ENCODE results near the gene CTNND2. TPM values are rescaled to one million over a fixed set of nuclear protein-coding genes. Genes with fewer than 3 reads are reported as not detected.

The CTNND2 gene
- polyA plus RNA-seq, 1 of the 3 experiments (the other 2 are of a cell fraction), result not detected

DNA sequence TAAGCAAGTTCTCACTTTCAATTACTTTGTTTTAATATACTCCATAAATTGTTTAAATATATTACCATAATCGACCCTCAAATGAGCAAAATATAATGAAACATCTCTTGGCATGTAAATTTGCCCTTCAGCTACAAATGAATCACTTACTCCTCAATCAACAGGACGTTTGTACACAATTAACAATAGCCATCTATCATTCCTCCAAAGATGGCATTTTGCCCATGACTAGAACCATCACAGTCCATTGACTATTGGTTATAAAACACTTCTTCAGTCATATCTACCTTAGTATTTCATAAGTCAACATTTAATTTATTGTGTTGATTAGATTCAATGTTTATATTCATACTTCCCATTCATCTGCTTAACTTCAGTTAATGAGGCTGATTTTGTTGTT lies 127.2 kb downstream of the CTNND2 start:
- no peak overlapping the region for H3K4me3 ChIP-seq (ENCODE audit: low read depth in 2 of 2, low read length in 1 of 2)
- no peaks in the 10 kb centered on the region for H3K79me2 ChIP-seq (ENCODE audit: insufficient read depth)
- H2AFZ ChIP-seq (ENCODE audit: low read depth), result no peak overlapping the region
- H3K4me2 ChIP-seq, result no peak overlapping the region
- no peaks in the 10 kb centered on the region for H4K20me1 ChIP-seq (ENCODE audit: insufficient read depth)
- no peaks in the 10 kb centered on the region for H3K27me3 ChIP-seq (ENCODE audit: insufficient read depth)
- 0% methylated on average over 2 of the region's 2 CpGs for WGBS (ENCODE audit: low lambda C conversion rate)
- H3K9me2 ChIP-seq, result no peaks in the 10 kb centered on the region
- no peaks in the 10 kb centered on the region for H3K9me3 ChIP-seq
- H3F3A ChIP-seq (replicated peaks; ENCODE audit: insufficient read depth), result no peaks in the 10 kb centered on the region
- POLR2A ChIA-PET, result no interaction called here
- no peak for TF ChIP-seq TCF12 (IDR thresholded peaks at IDR 0.05)
- TF ChIP-seq, protein P1, sequence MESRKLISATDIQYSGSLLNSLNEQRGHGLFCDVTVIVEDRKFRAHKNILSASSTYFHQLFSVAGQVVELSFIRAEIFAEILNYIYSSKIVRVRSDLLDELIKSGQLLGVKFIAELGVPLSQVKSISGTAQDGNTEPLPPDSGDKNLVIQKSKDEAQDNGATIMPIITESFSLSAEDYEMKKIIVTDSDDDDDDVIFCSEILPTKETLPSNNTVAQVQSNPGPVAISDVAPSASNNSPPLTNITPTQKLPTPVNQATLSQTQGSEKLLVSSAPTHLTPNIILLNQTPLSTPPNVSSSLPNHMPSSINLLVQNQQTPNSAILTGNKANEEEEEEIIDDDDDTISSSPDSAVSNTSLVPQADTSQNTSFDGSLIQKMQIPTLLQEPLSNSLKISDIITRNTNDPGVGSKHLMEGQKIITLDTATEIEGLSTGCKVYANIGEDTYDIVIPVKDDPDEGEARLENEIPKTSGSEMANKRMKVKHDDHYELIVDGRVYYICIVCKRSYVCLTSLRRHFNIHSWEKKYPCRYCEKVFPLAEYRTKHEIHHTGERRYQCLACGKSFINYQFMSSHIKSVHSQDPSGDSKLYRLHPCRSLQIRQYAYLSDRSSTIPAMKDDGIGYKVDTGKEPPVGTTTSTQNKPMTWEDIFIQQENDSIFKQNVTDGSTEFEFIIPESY (IDR thresholded peaks at IDR 0.05; ENCODE audit: borderline replicate concordance, low read depth), result no peak
- CTCF ChIA-PET, result no interaction called here
- H3K27ac ChIP-seq (ENCODE audit: low read depth in 2 of 2, low read length in 1 of 2), result no peak overlapping the region
- DNase-seq, result no peak
- H3K9ac ChIP-seq, result no peak overlapping the region
- H3K4me1 ChIP-seq (ENCODE audit: control insufficient read depth in 1 of 2, insufficient read depth in 2 of 2, low read depth in 1 of 2, low read length in 1 of 2), result no peaks in the 10 kb centered on the region
- H3K36me3 ChIP-seq (replicated peaks in 1 of 2; ENCODE audit: control insufficient read depth in 1 of 2, insufficient read depth in 2 of 2, low read length in 1 of 2), result no peaks in the 10 kb centered on the region

DNA sequence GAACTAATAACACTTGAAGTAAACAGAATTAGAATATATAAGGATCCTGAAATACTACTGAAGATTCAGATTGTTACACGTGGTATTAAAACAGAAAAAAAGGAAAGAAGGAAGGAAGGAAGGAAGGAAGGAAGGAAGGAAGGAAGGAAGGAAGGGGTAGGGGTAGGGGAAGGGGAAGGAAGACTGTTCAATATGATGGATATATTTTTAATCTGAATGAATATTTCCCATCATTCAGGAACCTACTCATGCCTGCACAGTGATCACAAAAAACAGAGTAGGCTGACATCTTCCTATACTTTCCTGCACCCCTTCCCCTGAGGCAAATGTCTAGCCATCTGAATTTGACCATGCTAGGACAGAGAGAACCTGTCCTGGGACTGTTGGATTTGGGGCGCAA lies 133.9 kb downstream of the CTNND2 start:
- Histone ChIP-seq H3K4me1 (ENCODE audit: control insufficient read depth in 1 of 2, insufficient read depth in 2 of 2, low read depth in 1 of 2, low read length in 1 of 2) (no peaks in the 10 kb centered on the region), H3K9me3 (no peaks in the 10 kb centered on the region), H3K27ac (ENCODE audit: low read depth in 2 of 2, low read length in 1 of 2) (no peak overlapping the region), H3K4me3 (ENCODE audit: low read depth in 2 of 2, low read length in 1 of 2) (no peak overlapping the region), H3K36me3 (replicated peaks in 1 of 2; ENCODE audit: control insufficient read depth in 1 of 2, insufficient read depth in 2 of 2, low read length in 1 of 2) (no peaks in the 10 kb centered on the region), H2AFZ (ENCODE audit: low read depth) (no peak overlapping the region), H4K20me1 (ENCODE audit: insufficient read depth) (no peaks in the 10 kb centered on the region), H3F3A (replicated peaks; ENCODE audit: insufficient read depth) (no peaks in the 10 kb centered on the region), H3K27me3 (ENCODE audit: insufficient read depth) (no peaks in the 10 kb centered on the region), H3K4me2 (no peak overlapping the region), H3K9ac (no peak overlapping the region), H3K79me2 (ENCODE audit: insufficient read depth) (no peaks in the 10 kb centered on the region), H3K9me2 (no peaks in the 10 kb centered on the region)
- POLR2A ChIA-PET, result no interaction called here
- 16% methylated on average over 2 of the region's 2 CpGs for WGBS (ENCODE audit: low lambda C conversion rate)
- CTCF ChIA-PET, result no interaction called here
- no peak for DNase-seq
- TF ChIP-seq NRF1 (IDR thresholded peaks at IDR 0.05; ENCODE audit: low read depth, low read length) (no peak), RCOR1 (IDR thresholded peaks at IDR 0.05; ENCODE audit: low read length) (no peak), ELF1 (IDR thresholded peaks at IDR 0.05) (no peak), CHD2 (IDR thresholded peaks at IDR 0.05; ENCODE audit: low read length, partially characterized antibody) (no peak), TEAD4 (IDR thresholded peaks at IDR 0.05; ENCODE audit: borderline replicate concordance, insufficient read depth) (no peak), SMC3 (IDR thresholded peaks at IDR 0.05; ENCODE audit: low read depth, low read length) (no peak), NFIC (IDR thresholded peaks at IDR 0.05; ENCODE audit: borderline replicate concordance) (no peak), FOXJ3 (CRISPR knock-in tag; IDR thresholded peaks at IDR 0.05) (no peak), EP300 (IDR thresholded peaks at IDR 0.05; ENCODE audit: borderline replicate concordance in 1 of 2, low read depth in 1 of 2, low read length in 1 of 2) (no peak), EZH2phosphoT487 (IDR thresholded peaks at IDR 0.05; ENCODE audit: borderline replicate concordance, low read depth) (no peak), TCF12 (IDR thresholded peaks at IDR 0.05) (no peak), MXI1 (IDR thresholded peaks at IDR 0.05; ENCODE audit: low read depth, low read length) (no peak)
- TF ChIP-seq, protein P2, sequence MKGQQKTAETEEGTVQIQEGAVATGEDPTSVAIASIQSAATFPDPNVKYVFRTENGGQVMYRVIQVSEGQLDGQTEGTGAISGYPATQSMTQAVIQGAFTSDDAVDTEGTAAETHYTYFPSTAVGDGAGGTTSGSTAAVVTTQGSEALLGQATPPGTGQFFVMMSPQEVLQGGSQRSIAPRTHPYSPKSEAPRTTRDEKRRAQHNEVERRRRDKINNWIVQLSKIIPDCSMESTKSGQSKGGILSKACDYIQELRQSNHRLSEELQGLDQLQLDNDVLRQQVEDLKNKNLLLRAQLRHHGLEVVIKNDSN (IDR thresholded peaks at IDR 0.05; ENCODE audit: borderline replicate concordance, low read depth), result no peak
- TF ChIP-seq, protein P3, sequence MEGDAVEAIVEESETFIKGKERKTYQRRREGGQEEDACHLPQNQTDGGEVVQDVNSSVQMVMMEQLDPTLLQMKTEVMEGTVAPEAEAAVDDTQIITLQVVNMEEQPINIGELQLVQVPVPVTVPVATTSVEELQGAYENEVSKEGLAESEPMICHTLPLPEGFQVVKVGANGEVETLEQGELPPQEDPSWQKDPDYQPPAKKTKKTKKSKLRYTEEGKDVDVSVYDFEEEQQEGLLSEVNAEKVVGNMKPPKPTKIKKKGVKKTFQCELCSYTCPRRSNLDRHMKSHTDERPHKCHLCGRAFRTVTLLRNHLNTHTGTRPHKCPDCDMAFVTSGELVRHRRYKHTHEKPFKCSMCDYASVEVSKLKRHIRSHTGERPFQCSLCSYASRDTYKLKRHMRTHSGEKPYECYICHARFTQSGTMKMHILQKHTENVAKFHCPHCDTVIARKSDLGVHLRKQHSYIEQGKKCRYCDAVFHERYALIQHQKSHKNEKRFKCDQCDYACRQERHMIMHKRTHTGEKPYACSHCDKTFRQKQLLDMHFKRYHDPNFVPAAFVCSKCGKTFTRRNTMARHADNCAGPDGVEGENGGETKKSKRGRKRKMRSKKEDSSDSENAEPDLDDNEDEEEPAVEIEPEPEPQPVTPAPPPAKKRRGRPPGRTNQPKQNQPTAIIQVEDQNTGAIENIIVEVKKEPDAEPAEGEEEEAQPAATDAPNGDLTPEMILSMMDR (IDR thresholded peaks at IDR 0.05), result no peak
- TF ChIP-seq, protein P1 (IDR thresholded peaks at IDR 0.05; ENCODE audit: borderline replicate concordance, low read depth), result no peak
- TF ChIP-seq, protein P4, sequence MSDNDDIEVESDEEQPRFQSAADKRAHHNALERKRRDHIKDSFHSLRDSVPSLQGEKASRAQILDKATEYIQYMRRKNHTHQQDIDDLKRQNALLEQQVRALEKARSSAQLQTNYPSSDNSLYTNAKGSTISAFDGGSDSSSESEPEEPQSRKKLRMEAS (IDR thresholded peaks at IDR 0.05; ENCODE audit: low read depth), result no peak

All from SK-N-SH (cell line).